K562 (cell line): Measurements from ENCODE around the gene ESPN. TPM values are rescaled to one million over a fixed set of nuclear protein-coding genes. Genes with fewer than 3 reads are reported as not detected.

Source experiments
- ATAC-seq: fragments of 200-7000 bp; cut with Tn5 transposase; 3 replicates; pipeline ENCODE4 v1.9.1; 2020; ENCODE audit warnings: moderate library complexity
- BruUV-seq: library from RNA; stranded (reverse); fragments of 400-500 nt; replicated peaks from 2 replicates; lab custom pipeline; 2021; lab: Mats Ljungman, UMichigan
- CTCF ChIA-PET: fragments of 300-600 bp; formaldehyde crosslinking; extraction: SDS; loops from one replicate; lab custom pipeline; 2021; ENCODE audit warnings: low intra/inter-chr PET ratio; lab: Yijun Ruan, JAX
- POLR2A ChIA-PET: fragments of 300-600, 350-650 bp; sonication (Branson Sonifier 250); formaldehyde crosslinking; extraction: SDS; loops from one replicate; lab custom pipeline; 2021; ENCODE audit warnings: antibody characterized with exemption, inconsistent platforms; lab: Yijun Ruan, JAX
- DNase-seq, 4 experiments: peaks; one replicate each; pipeline versions ENCODE4 v3.0.0 to v3.0.0-alpha.2; 2011 to 2018; ENCODE audit warnings: low spot score in 3 of 4, mixed read lengths in 3 of 4; ENCODE audit errors: extremely low read depth in 1 of 4
- FAIRE-seq: peaks from 2 replicates; lab custom pipeline; 2011; peaks lifted over from hg19 to GRCh38; lab: Jason Lieb, UNC
- H2AFZ ChIP-seq: 2 replicates; pipeline ENCODE4 v1.6.0; 2011; ENCODE audit warnings: low read depth, low read length, control low read depth, inconsistent platforms
- H3K27ac ChIP-seq: fragments of 200-600 bp; 3 replicates; pipeline ENCODE4 v1.8.0; 2011; ENCODE audit warnings: low read depth, mild to moderate bottlenecking, control low read depth, inconsistent platforms, low read length, moderate library complexity, mixed read lengths; ENCODE audit errors: extremely low read depth
- H3K27me3 ChIP-seq, 2 experiments: fragments of 300-600 bp in 1 of 2; 2 replicates in 1 of 2; 3 replicates in 1 of 2; pipeline versions ENCODE4 v1.6.0 to v1.8.0; 2011; ENCODE audit warnings: inconsistent platforms in 2 of 2, low read length in 2 of 2, mild to moderate bottlenecking in 1 of 2, mixed read lengths in 1 of 2, moderate library complexity in 1 of 2; ENCODE audit not compliant: control insufficient read depth in 2 of 2, insufficient read depth in 2 of 2
- H3K36me3 ChIP-seq: fragments of 300-600 bp; 3 replicates; pipeline ENCODE4 v1.8.0; 2011; ENCODE audit warnings: mild to moderate bottlenecking, low read length, inconsistent platforms; ENCODE audit not compliant: control insufficient read depth, insufficient read depth
- H3K4me1 ChIP-seq, 2 experiments: fragments of 200-600 bp in 1 of 2; replicated peaks in 1 of 2; 2 replicates in 1 of 2; 3 replicates in 1 of 2; pipeline versions ENCODE4 v1.5.1 to v1.8.0; 2011; ENCODE audit warnings: inconsistent platforms in 2 of 2, low read length in 2 of 2, mild to moderate bottlenecking in 1 of 2, mixed read lengths in 1 of 2, moderate library complexity in 1 of 2; ENCODE audit not compliant: control insufficient read depth in 2 of 2, insufficient read depth in 2 of 2
- H3K4me2 ChIP-seq: 2 replicates; pipeline ENCODE4 v1.6.1; 2011; ENCODE audit warnings: low read length, control low read depth, inconsistent platforms, mixed read lengths; ENCODE audit not compliant: insufficient read depth
- H3K4me3 ChIP-seq: fragments of 200-600 bp; sonication (generic), shearing (Covaris generic); 2 replicates; pipeline ENCODE4 v1.5.1; 2016; ENCODE audit warnings: control low read depth, inconsistent platforms
- H3K79me2 ChIP-seq: fragments of 200-600 bp; 3 replicates; pipeline ENCODE4 v1.8.0; 2011; ENCODE audit warnings: low read length, inconsistent platforms; ENCODE audit not compliant: control insufficient read depth, insufficient read depth
- H3K9ac ChIP-seq, 2 experiments: 2 replicates each; pipeline versions ENCODE4 v1.6.0 to v1.6.1; 2011; ENCODE audit warnings: low read depth in 2 of 2, low read length in 2 of 2, control low read depth in 1 of 2, inconsistent platforms in 1 of 2, mild to moderate bottlenecking in 1 of 2, mixed read lengths in 1 of 2; ENCODE audit not compliant: insufficient read depth in 1 of 2
- H3K9me1 ChIP-seq: one replicate; pipeline ENCODE4 v1.6.0; 2011; ENCODE audit warnings: inconsistent platforms, mild to moderate bottlenecking, low read length, moderate library complexity; ENCODE audit not compliant: control insufficient read depth, insufficient read depth
- H3K9me3 ChIP-seq: replicated peaks from 2 replicates; pipeline ENCODE4 v1.5.1; 2011; ENCODE audit warnings: low read depth, low read length, inconsistent platforms; ENCODE audit not compliant: control insufficient read depth, insufficient read depth
- H4K20me1 ChIP-seq: replicated peaks from 2 replicates; pipeline ENCODE4 v1.6.1; 2011; ENCODE audit warnings: low read length, inconsistent platforms, mixed read lengths; ENCODE audit not compliant: control insufficient read depth, insufficient read depth
- CBFB ChIP-seq: sonication (generic); formaldehyde crosslinking; IDR thresholded peaks from 2 replicates; pipeline ENCODE4 v1.4.0; 2020; ENCODE audit warnings: mild to moderate bottlenecking, missing genetic modification reagents
- CTBP1 ChIP-seq: fragments of 450-650 bp; IDR thresholded peaks from 2 replicates; pipeline ENCODE4 v1.6.1; 2016; ENCODE audit warnings: borderline replicate concordance
- CTCFL ChIP-seq: IDR thresholded peaks from 2 replicates; pipeline ENCODE4 v1.6.1; 2011; ENCODE audit warnings: borderline replicate concordance, low read depth, mild to moderate bottlenecking, moderate library complexity, low read length; ENCODE audit not compliant: insufficient read depth, poor library complexity, severe bottlenecking
- DEAF1 ChIP-seq: fragments of 450-650 bp; formaldehyde crosslinking; IDR thresholded peaks from 2 replicates; pipeline ENCODE4 v1.4.0; 2020; ENCODE audit warnings: mild to moderate bottlenecking, moderate library complexity
- MAX ChIP-seq: sonication (generic); formaldehyde crosslinking; IDR thresholded peaks from 2 replicates; pipeline ENCODE4 v1.9.0; 2022; ENCODE audit warnings: mild to moderate bottlenecking, missing genetic modification reagents
- NR2C2 ChIP-seq, 2 experiments: fragments of 200-800 bp in 1 of 2; sonication (Bioruptor generic) in 1 of 2; sonication (generic) in 1 of 2; formaldehyde crosslinking in 1 of 2; IDR thresholded peaks; 2 replicates each; pipeline versions ENCODE4 v1.6.1 to v1.8.0; 2016 to 2022; ENCODE audit warnings: mild to moderate bottlenecking in 1 of 2, missing compliant biosample characterization in 1 of 2, missing genetic modification characterization in 1 of 2, missing genetic modification reagents in 1 of 2
- RAD21 ChIP-seq, 2 experiments: fragments of 250-450 bp in 1 of 2; fragments of 450-650 bp in 1 of 2; sonication (Bioruptor Pico) in 1 of 2; formaldehyde crosslinking in 1 of 2; IDR thresholded peaks in 1 of 2; conservative IDR thresholded peaks in 1 of 2; 2 replicates each; pipeline versions ENCODE4 v1.4.0 to v1.8.0; 2020 to 2022; ENCODE audit warnings: mild to moderate bottlenecking in 2 of 2, moderate library complexity in 1 of 2
- RB1 ChIP-seq: fragments of 450-650 bp; IDR thresholded peaks from 2 replicates; pipeline ENCODE4 v1.6.1; 2017; ENCODE audit warnings: low read depth, mild to moderate bottlenecking
- SNIP1 ChIP-seq: fragments of 450-650 bp; IDR thresholded peaks from 2 replicates; pipeline ENCODE4 v1.7.1; 2017; ENCODE audit warnings: low read depth, mild to moderate bottlenecking
- TFAP4 ChIP-seq: sonication (generic); formaldehyde crosslinking; IDR thresholded peaks from 2 replicates; pipeline ENCODE4 v1.8.0; 2022; ENCODE audit warnings: missing genetic modification reagents, mild to moderate bottlenecking, moderate library complexity, borderline replicate concordance
- YY1 ChIP-seq, 3 experiments: IDR thresholded peaks; 2 replicates each; pipeline ENCODE4 v1.6.1; 2011; ENCODE audit warnings: low read length in 2 of 3, mild to moderate bottlenecking in 2 of 3, moderate library complexity in 2 of 3, borderline replicate concordance in 1 of 3, control low read depth in 1 of 3, low read depth in 1 of 3; ENCODE audit not compliant: insufficient read depth in 3 of 3, insufficient replicate concordance in 2 of 3, control insufficient read depth in 1 of 3, insufficient read length in 1 of 3; ENCODE audit errors: extremely low read depth in 1 of 3
- ZBTB2 ChIP-seq: fragments of 450-650 bp; IDR thresholded peaks from 2 replicates; pipeline ENCODE4 v1.6.1; 2016; ENCODE audit warnings: antibody characterized with exemption
- WGBS: fragments of 100-300 bp; shearing (Covaris generic); methylation state at CpG from one replicate; pipeline ENCODE4 v1.1.6; 2016; ENCODE audit warnings: low coverage, mixed read lengths; ENCODE audit not compliant: insufficient coverage; ENCODE audit errors: missing lambda C conversion rate; 5-methylcytosine and 5-hydroxymethylcytosine counted together
- in situ Hi-C: fragments of 300-500 bp; cut with MboI; formaldehyde crosslinking; loops from 4 replicates; pipeline ENCODE4 v1.15.0; 2018; ENCODE audit warnings: inconsistent platforms, mixed read lengths
- intact Hi-C: fragments of 100-400 bp; cut with micrococcal nuclease; formaldehyde crosslinking; loops from 2 replicates; pipeline ENCODE4 v1.14.2; 2022
- polyA plus RNA-seq, 8 experiments: library from polyadenylated mRNA; depleted of rRNA in 4 of 8; stranded (reverse) in 5 of 8; unstranded in 3 of 8; fragments of >200 nt; fragmentation: Nextera tagmentation in 2 of 8; fragmentation: Illumina TruSeq in 1 of 8; extraction: Ambion mirVana in 2 of 8; extraction: Trizol in 1 of 8; gene quantifications; 2 replicates each; pipeline versions ENCODE4 v1.2.1 to v1.2.3, GENCODE V29; 2011 to 2014; ENCODE audit warnings: inconsistent platforms in 1 of 8, missing spikeins in 1 of 8
- total RNA-seq, 7 experiments: library from RNA; depleted of rRNA in 6 of 7; stranded (reverse); fragments of >200 nt in 6 of 7; fragmentation: Illumina TruSeq in 2 of 7; extraction: Trizol in 2 of 7; gene quantifications; 2 replicates each; pipeline versions ENCODE4 v1.2.1 to v1.2.3, GENCODE V29; 2011 to 2021; ENCODE audit warnings: low replicate concordance in 1 of 7

ESPN gene
- total and polyA plus RNA-seq, 9 of the 15 experiments (the other 6 are each of a cell fraction or from before 2014, with no cell fraction given) = 0.07 to 1.2 (median 0.45) TPM; not detected in 3

GRCh38 chr1:6438047-6438525 is 13.5 kb downstream of the ESPN start:
- H3K27me3 ChIP-seq = peaks cover 6 to 51% of the 10 kb centered on the region in 2 experiments; a peak in 4 of 5 replicates
- peaks cover 26% of the 10 kb centered on the region for H4K20me1 ChIP-seq
- H3K9ac ChIP-seq = no peak overlapping the region
- H3K9me3 ChIP-seq = no peaks in the 10 kb centered on the region
- POLR2A ChIA-PET = interaction anchor here (0.6 to 1.9 kb wide), 7 partner anchors 12 to 844 kb away, joined by 3 to 7 read pairs (median 4); no protein-coding TSS in a partner anchor
- no peak overlapping the region for H3K27ac ChIP-seq
- H3K4me2 ChIP-seq = no peak overlapping the region
- intact Hi-C loops (loop anchor here (1.0 to 5.0 kb wide), 5 partner anchors 15 to 192 kb away; no protein-coding TSS in a partner anchor), in situ Hi-C loops (no loop called here)
- peak; percentile 87 for FAIRE-seq
- no TSS peak for BruUV-seq
- under 1% methylated on average over 5 of the region's 5 CpGs for WGBS
- no peaks in the 10 kb centered on the region for H3K79me2 ChIP-seq
- peaks cover 0 to 20% of the 10 kb centered on the region in 2 experiments; a peak in 2 of 5 replicates for H3K4me1 ChIP-seq
- no peaks in the 10 kb centered on the region for H3K36me3 ChIP-seq
- H3K9me1 ChIP-seq = no peaks in the 10 kb centered on the region
- DNase-seq = peak; percentile 79 to 90 (median 86)
- H2AFZ ChIP-seq = no peak overlapping the region
- ATAC-seq = peak; percentile 79
- no peak overlapping the region for H3K4me3 ChIP-seq
- CTCF ChIA-PET = interaction anchor here (0.8 to 1.8 kb wide), 6 partner anchors 13 to 191 kb away, joined by 3 to 19 read pairs (median 7); partner anchors contain the start of gene ESPN
- TF ChIP-seq YY1 (IDR thresholded peaks at IDR 0.05; ENCODE audit: borderline replicate concordance in 1 of 3, control insufficient read depth in 1 of 3, extremely low read depth in 1 of 3, insufficient read depth in 3 of 3, insufficient read length in 1 of 3, insufficient replicate concordance in 2 of 3, low read depth in 1 of 3, low read length in 2 of 3) (peak in 1 of 3 experiments; percentile 15), CTBP1 (peak; percentile 69), NR2C2 (CRISPR knock-in tag; IDR thresholded peaks at IDR 0.05) (no peak), NR2C2 (tag; IDR thresholded peaks at IDR 0.05) (no peak), MAX (CRISPR knock-in tag) (peak; percentile 32; the same call in 1 of the 2 replicates), DEAF1 (CRISPR knock-in tag) (peak; percentile 21; the same call in 1 of the 2 replicates), RB1 (peak; percentile 89), SNIP1 (no peak), TFAP4 (0 out of 2 replicates have a peak, but pooled peaks have one; percentile 40), ZBTB2 (0 out of 2 replicates have a peak, but pooled peaks have one; percentile 14), CBFB (CRISPR knock-in tag) (0 out of 2 replicates have a peak, but pooled peaks have one; percentile 12), RAD21 (CRISPR knock-in tag; conservative IDR thresholded peaks at IDR 0.05 in 1 of 2, IDR thresholded peaks at IDR 0.05 in 1 of 2) (peak; percentile 50 to 90), CTCFL (peak; percentile 12)
